ENCODE results near the gene KRT15.

GRCh38 chr17:41553987-41554680, 35.4 kb upstream of the KRT15 start:
- TF ChIP-seq, protein P1, sequence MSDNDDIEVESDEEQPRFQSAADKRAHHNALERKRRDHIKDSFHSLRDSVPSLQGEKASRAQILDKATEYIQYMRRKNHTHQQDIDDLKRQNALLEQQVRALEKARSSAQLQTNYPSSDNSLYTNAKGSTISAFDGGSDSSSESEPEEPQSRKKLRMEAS (IDR thresholded peaks at IDR 0.05; ENCODE audit: low read depth), result no peak
- TF ChIP-seq USF1 (IDR thresholded peaks at IDR 0.05; ENCODE audit: borderline replicate concordance, low read depth), result no peak
- no peak for TF ChIP-seq GABPA (IDR thresholded peaks at IDR 0.05; ENCODE audit: low read depth)
- TF ChIP-seq TAF1 (IDR thresholded peaks at IDR 0.05; ENCODE audit: borderline replicate concordance, low read depth, low read length), result no peak

All from SK-N-SH (cell line).